GM12875 (cell line): Measurements from ENCODE around the gene ADPRH.

ENCODE experiments used
- H3K4me3 ChIP-seq: one replicate; pipeline ENCODE4 v1.5.1; 2011; ENCODE audit warnings: low read depth, low read length, control low read depth
- TF ChIP-seq, protein P1 (sequence below): IDR thresholded peaks from 2 replicates; pipeline ENCODE4 v1.5.1; 2011; ENCODE audit warnings: low read depth, mild to moderate bottlenecking, control low read depth, inconsistent platforms, low read length, moderate library complexity, borderline replicate concordance; ENCODE audit not compliant: insufficient read depth

The ADPRH gene

GRCh38 chr3:119541547-119541946, 37.7 kb upstream of the ADPRH start:
- TF ChIP-seq, protein P1, sequence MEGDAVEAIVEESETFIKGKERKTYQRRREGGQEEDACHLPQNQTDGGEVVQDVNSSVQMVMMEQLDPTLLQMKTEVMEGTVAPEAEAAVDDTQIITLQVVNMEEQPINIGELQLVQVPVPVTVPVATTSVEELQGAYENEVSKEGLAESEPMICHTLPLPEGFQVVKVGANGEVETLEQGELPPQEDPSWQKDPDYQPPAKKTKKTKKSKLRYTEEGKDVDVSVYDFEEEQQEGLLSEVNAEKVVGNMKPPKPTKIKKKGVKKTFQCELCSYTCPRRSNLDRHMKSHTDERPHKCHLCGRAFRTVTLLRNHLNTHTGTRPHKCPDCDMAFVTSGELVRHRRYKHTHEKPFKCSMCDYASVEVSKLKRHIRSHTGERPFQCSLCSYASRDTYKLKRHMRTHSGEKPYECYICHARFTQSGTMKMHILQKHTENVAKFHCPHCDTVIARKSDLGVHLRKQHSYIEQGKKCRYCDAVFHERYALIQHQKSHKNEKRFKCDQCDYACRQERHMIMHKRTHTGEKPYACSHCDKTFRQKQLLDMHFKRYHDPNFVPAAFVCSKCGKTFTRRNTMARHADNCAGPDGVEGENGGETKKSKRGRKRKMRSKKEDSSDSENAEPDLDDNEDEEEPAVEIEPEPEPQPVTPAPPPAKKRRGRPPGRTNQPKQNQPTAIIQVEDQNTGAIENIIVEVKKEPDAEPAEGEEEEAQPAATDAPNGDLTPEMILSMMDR, result no peak

DNA sequence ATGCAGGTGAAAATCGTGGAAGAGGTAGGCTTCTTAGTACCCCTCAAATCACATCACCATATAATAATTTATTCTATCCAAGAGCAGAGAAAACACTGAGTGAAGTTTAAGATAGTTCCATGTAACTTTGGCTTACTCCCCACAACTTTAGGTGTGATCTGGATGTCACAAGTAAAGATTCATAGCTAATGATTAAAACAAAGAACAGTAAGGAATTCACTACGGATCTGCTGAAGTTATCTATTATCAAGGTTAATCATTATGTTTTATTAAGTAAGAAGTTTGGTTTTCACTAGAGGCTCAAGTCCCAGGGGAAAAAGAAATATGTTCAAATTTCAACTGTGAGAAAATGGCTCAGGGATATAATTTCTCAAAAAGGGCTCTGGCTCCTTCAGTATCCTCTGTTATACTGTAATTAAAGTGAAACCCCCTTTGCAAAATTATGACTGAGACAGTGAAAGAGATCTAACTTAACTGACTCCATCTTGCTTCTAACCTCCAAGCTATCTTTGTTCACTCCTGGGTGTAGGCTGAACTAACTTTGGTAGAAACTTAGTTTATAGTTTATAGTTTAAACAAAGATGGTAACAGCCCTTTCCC, 37.0 kb upstream of the ADPRH start:
- TF ChIP-seq, protein P1, result no peak
- no peak overlapping the region for H3K4me3 ChIP-seq

More at GRCh38 chr3:119541547-119541946, 37.7 kb upstream of the ADPRH start:
- no peak overlapping the region for H3K4me3 ChIP-seq

DNA sequence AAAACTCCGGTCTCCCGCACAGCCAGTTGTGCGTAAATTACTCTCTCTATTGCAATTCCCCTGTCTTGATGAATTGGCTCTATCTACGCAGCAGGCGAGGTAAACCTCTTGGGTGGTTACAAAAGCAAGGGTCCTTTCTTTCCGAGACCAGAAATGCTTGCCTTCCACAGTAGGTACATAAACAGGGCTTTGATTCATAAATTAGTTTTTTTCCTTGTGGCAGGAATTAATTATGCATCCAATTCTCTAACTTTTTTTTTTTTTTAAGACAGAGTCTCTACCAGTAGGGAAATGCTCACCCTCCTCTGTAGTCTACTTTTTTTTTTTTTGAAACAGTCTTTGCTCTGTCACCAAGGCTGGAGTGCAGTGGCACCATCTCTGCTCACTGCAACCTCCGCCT, 36.1 kb upstream of the ADPRH start:
- H3K4me3 ChIP-seq, result no peak overlapping the region
- TF ChIP-seq, protein P1, result no peak

DNA sequence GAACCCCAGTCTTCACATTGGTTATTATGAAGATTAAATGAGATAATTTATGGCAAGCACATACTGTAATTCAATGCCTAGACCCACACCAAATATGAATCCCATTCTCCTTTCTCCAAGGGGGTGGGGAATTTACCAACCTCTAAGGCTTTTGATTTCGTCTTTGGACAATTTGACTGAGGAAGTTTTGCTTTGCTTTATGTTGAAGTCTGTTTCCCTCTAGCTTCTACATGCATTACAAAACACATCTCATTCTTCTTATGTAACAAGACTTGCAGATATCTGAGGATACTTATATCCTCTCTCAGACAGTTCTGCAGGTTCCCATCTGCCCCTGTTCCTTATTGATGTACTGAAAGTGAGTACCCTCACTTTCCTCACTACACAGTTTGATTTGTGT, 32.1 kb upstream of the ADPRH start:
- TF ChIP-seq, protein P1, result no peak
- no peak overlapping the region for H3K4me3 ChIP-seq

- TF ChIP-seq, protein P1, result no peak
- H3K4me3 ChIP-seq, result no peak overlapping the region
These were observed 31.0 kb upstream of the ADPRH start for GRCh38 chr3:119548341-119548740.

DNA sequence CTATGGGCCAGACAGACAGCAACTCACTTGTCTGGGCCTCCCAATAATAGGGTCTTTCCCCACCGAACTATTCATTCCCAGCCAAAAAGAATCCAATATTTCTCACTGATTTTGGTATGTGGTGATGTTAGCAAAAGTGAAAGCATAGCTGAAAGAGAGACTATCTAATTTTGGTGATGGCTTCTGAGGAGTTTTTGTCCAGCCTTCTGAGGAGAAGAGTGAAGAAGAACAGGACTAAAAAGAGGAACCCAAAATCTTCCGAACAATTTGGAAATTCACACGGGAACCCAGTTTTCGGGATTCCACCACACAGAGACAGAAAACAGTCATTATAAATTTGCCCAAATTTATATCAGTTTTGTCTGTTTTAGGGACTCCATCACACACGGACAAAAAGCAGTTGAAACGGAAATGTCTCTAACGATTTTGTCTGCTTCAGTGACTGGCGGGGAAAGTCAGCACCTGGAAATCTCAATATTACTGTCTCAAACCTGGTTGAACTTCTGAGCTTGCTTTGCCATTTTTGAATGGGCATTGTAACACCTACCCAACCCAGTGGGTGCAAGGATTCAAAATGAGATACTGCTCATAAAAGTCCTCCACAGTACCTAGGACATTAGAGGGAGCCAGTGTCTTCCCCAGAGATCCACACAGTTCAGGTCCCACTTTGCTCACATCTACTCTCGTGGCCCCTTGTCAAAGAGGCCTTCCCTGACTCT, 28.9 kb upstream of the ADPRH start:
- TF ChIP-seq, protein P1, result peak; percentile 15; the same call in 1 of the 2 replicates
- peak overlapping the region; percentile 40 for H3K4me3 ChIP-seq

GRCh38 chr3:119551598-119551997, 27.7 kb upstream of the ADPRH start:
- peak overlapping the region; percentile 43 for H3K4me3 ChIP-seq
- TF ChIP-seq, protein P1, result no peak

GRCh38 chr3:119552928-119553327, 26.4 kb upstream of the ADPRH start:
- peak overlapping the region; percentile 63 for H3K4me3 ChIP-seq
